Lower leg skin (tissue), 4 donors: ENCODE data around the gene TRIM28. TPM values are rescaled to one million over a fixed set of nuclear protein-coding genes. Genes with fewer than 3 reads are reported as not detected.

Experiments
- DNase-seq, 2 donors: peaks; one replicate each; pipeline ENCODE4 v3.0.0-alpha.2; 2019; ENCODE audit warnings: low spot score in 2 of 2
- H3K4me3 ChIP-seq: fragments of 200-600 bp; sonication (generic); 2 replicates; pipeline ENCODE4 v1.5.1; 2017; ENCODE audit warnings: mild to moderate bottlenecking, low read depth; ENCODE audit not compliant: poor library complexity, severe bottlenecking
- POLR2A ChIP-seq, 2 donors: fragments of 450-650 bp; IDR thresholded peaks; one replicate each; pipeline ENCODE4 v1.6.1; 2016 to 2017; ENCODE audit warnings: antibody characterized with exemption in 2 of 2, mild to moderate bottlenecking in 1 of 2, moderate library complexity in 1 of 2
- WGBS, 2 donors: methylation state at CpG; one replicate each; pipeline ENCODE4 v1.1.5; 2018; 5-methylcytosine and 5-hydroxymethylcytosine counted together
- intact Hi-C: fragments of 100-400 bp; cut with DNase I; formaldehyde crosslinking; loops from one replicate; pipeline ENCODE4 v1.15.0; 2023; ENCODE audit warnings: low total_unique reads
- microRNA-seq, 2 donors: library from miRNA; unstranded; fragments of <30 nt; microRNA quantifications; one replicate each; pipeline ENCODE4, GENCODE V29; 2016; ENCODE audit warnings: borderline replicate concordance in 2 of 2, borderline number of aligned reads in 1 of 2
- total RNA-seq, 4 donors: library from RNA; depleted of rRNA; stranded (reverse); fragments of >200 nt; gene quantifications; one replicate each; pipeline ENCODE4 v1.1.0, GENCODE V29; 2016
- TF ChIP-seq, protein P1 (sequence below), 3 donors: fragments of 450-650 bp; IDR thresholded peaks; one replicate each; pipeline ENCODE4 v1.5.1; 2016; ENCODE audit warnings: antibody characterized with exemption in 3 of 3, mild to moderate bottlenecking in 3 of 3, moderate library complexity in 2 of 3

The TRIM28 gene
- total RNA-seq, 4 donors from 2014 or later: 225 to 412 (median 265) TPM

DNA sequence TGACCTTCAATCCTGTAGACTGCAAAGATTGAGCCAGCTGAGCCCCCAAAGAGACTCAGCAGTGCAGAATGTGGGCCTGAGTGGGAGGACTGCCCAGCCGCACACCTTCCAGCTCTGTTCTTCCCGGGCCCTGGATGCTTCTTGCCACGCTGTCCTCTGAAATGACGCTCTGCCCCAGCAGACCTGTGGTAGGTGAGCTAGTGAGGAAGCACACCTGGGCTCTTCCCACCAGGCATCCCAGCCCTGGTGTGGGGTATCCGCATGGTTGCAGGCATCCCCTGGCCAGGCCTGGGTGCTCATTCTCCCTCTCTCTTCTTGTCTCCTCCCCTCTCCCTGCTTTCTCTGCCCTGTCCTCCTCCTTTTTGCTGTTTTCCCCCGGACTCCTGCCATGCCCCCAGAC, 39.1 kb downstream of the TRIM28 start:
- 90 to 96% methylated on average over 6 of the region's 6 CpGs for WGBS, 2 donors
- no peak for DNase-seq
- H3K4me3 ChIP-seq: no peak overlapping the region
- intact Hi-C loops: no loop called here
- TF ChIP-seq POLR2A (IDR thresholded peaks at IDR 0.05): no peak
- TF ChIP-seq, protein P1, sequence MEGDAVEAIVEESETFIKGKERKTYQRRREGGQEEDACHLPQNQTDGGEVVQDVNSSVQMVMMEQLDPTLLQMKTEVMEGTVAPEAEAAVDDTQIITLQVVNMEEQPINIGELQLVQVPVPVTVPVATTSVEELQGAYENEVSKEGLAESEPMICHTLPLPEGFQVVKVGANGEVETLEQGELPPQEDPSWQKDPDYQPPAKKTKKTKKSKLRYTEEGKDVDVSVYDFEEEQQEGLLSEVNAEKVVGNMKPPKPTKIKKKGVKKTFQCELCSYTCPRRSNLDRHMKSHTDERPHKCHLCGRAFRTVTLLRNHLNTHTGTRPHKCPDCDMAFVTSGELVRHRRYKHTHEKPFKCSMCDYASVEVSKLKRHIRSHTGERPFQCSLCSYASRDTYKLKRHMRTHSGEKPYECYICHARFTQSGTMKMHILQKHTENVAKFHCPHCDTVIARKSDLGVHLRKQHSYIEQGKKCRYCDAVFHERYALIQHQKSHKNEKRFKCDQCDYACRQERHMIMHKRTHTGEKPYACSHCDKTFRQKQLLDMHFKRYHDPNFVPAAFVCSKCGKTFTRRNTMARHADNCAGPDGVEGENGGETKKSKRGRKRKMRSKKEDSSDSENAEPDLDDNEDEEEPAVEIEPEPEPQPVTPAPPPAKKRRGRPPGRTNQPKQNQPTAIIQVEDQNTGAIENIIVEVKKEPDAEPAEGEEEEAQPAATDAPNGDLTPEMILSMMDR (IDR thresholded peaks at IDR 0.05): no peak

DNA sequence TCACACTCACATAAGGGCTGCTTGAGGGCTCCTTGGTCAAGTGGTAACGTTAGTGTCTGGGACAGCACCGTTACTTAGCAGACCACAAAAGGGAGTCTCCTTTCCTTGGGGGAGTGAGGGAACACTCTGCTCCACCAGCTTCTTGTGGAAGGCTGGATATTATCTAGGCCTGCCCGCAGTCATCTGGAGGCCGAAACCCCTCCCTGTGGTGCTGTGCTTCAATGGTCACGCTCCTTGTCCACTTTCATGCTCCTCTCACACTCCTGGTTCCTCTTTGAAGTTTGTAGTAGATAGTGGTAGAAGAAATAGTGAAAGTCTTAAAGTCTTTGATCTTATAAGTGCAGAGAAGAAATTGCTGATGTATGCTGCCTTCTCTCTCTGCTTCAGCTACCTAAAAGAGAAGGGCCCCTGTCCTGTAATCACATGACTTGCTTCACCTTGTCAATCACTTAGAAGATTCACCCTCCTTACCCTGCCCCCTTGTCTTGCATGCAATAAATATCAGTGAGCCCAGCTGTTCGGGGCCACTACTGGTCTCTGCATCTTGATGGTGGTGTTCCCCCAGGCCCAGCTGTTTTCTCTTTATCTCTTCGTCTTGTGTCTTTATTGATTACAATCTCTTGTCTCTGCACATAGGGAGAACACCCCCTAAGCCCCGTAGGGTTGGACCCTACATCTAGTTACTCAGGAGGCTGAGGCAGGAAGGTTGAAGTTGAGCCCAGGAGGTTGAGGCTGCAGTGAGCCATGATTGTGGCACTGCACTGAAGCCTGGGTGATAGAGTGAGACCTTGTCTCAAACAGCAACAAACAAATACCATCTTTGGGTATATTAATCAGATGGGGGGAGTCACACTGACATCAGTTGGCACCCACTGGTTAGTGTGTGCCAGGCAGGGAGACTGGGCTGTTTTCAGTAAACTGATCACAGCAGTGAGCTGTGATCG, 40.9 kb downstream of the TRIM28 start:
- no peak for DNase-seq
- intact Hi-C loops: no loop called here
- WGBS, 2 donors: 82 to 86% methylated on average over 8 to 9 of the region's 9 CpGs
- H3K4me3 ChIP-seq: no peak overlapping the region
- TF ChIP-seq, protein P1 (IDR thresholded peaks at IDR 0.05): no peak
- no peak for TF ChIP-seq POLR2A (IDR thresholded peaks at IDR 0.05)

DNA sequence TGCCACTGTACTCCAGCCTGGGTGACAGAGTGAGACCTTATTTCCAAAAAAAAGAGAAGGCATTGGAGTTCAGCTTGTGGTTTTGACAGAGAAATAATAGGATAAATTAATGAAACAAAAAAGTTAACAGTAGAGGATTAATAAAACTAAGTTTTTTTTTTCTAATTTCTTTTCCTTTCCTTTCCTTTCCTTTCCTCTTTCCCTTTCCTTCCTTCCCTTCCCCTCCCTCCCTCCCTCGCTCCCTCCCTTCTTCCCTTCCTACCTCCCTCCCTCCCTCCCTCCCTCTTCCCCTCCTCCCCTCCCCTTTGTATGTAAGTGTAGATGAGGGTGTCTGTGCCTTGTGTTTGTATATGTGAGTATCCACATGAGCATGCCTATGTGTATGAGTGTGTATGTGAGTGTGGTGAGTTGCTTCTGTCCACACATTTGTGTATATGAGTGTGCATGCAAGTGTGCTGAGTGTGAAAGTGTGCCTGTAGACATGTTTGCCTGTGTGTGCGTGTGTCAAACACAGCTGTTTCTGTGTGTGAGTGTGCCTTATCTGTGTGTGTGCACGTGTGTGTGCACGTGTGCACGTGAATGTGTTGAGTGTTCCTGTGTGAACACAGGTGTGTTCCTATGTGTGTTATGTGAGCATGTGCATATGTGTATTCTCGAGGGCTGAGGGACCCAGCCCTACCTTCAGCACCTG, 41.7 kb downstream of the TRIM28 start:
- WGBS, 2 donors: 71 to 83% methylated on average over 6 of the region's 6 CpGs
- intact Hi-C loops: no loop called here
- TF ChIP-seq, protein P1 (IDR thresholded peaks at IDR 0.05): no peak
- TF ChIP-seq POLR2A (IDR thresholded peaks at IDR 0.05): no peak
- DNase-seq: no peak
- no peak overlapping the region for H3K4me3 ChIP-seq

DNA sequence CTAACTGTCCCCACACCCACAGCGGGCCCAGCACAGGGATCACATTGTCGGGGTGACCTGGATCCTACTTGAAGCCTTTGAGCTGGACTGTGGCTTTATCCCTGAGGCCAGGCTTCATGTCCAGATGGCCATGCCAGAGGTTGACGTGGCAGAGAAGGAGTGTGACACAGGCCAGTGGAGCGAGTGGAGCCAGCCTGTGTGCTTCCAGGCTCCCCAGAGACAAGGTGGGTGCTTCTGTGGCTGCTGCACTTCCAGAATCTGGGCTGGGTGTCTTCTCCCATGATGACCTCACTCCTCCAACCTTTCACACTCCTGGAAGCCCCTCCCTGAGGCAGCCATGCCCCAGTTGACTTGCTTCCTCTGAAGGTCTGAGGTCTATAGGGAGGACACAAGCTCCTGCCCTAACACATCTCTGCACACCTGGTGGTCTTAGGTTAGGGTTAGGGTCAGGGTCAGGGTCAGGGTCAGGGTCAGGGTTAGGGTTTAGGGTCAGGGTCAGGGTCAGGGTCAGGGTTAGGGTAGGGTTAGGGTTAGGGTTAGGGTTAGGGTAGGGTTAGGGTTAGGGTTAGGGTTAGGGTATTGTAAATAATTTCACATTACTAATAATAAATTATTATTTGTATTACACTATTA, 42.4 kb downstream of the TRIM28 start:
- intact Hi-C loops: no loop called here
- TF ChIP-seq, protein P1 (IDR thresholded peaks at IDR 0.05): no peak
- TF ChIP-seq POLR2A (IDR thresholded peaks at IDR 0.05): no peak
- no peak overlapping the region for H3K4me3 ChIP-seq
- no peak for DNase-seq
- 79 to 94% methylated on average over 4 of the region's 4 CpGs for WGBS, 2 donors

Small RNA genes lying within 50 kb of the gene (microRNA-seq; reads per million reads assigned to microRNA genes)
- 0 to 0.57 reads per million in 2 donors for gene MIR6807

Other genes starting within 250 kb of the TRIM28 start
- gene ERVK3-1, start 238.7 kb upstream of the TRIM28 start, total RNA-seq: 10 to 100 TPM; 23.3 to 50.1 (median 33.4) TPM
- 1 to 10 TPM; 4.8 to 7.7 (median 5.4) TPM for gene ZSCAN22, start 217.1 kb upstream of the TRIM28 start, total RNA-seq
- 10 to 100 TPM in 2 of 4 donors, 1 to 10 TPM in 2; 4.8 to 16.8 (median 9.2) TPM for gene A1BG, start 190.6 kb upstream of the TRIM28 start, total RNA-seq
- 1 to 10 TPM; 1.4 to 3.1 (median 1.5) TPM for gene ZNF497, start 181.3 kb upstream of the TRIM28 start, total RNA-seq
- gene ZNF837, start 163.0 kb upstream of the TRIM28 start, total RNA-seq: 10 to 100 TPM in 2 of 4 donors, 1 to 10 TPM in 2; 4.7 to 12.0 (median 8.5) TPM
- 1,000 to 10,000 TPM; 1,758 to 2,840 (median 2,497) TPM for gene RPS5, start 156.8 kb upstream of the TRIM28 start, total RNA-seq
- 10 to 100 TPM; 30.4 to 62.7 (median 42.7) TPM for gene RNF225, start 148.4 kb upstream of the TRIM28 start, total RNA-seq
- gene ZNF584, start 135.4 kb upstream of the TRIM28 start, total RNA-seq: 10 to 100 TPM; 16.9 to 28.6 (median 23.4) TPM
- 1 to 10 TPM; 2.2 to 4.5 (median 2.8) TPM for gene ZNF132, start 103.9 kb upstream of the TRIM28 start, total RNA-seq
- gene ZNF324B, start 92.4 kb upstream of the TRIM28 start, total RNA-seq: 10 to 100 TPM; 15.4 to 21.2 (median 16.6) TPM
- gene ZNF324, start 77.0 kb upstream of the TRIM28 start, total RNA-seq: 10 to 100 TPM; 23.3 to 32.0 (median 29.4) TPM
- 10 to 100 TPM; 14.7 to 29.8 (median 22.8) TPM for gene ZNF446, start 67.7 kb upstream of the TRIM28 start, total RNA-seq
- gene SLC27A5, start 32.1 kb upstream of the TRIM28 start, total RNA-seq: 10 to 100 TPM in 1 of 4 donors, 1 to 10 TPM in 3; 4.8 to 11.7 (median 8.1) TPM
- 10 to 100 TPM; 13.3 to 30.5 (median 18.4) TPM for gene ZBTB45, start 24.3 kb upstream of the TRIM28 start, total RNA-seq
- gene CHMP2A, start 11.0 kb downstream of the TRIM28 start, total RNA-seq: 100 to 1,000 TPM; 104 to 129 (median 118) TPM
- gene UBE2M, start 14.5 kb downstream of the TRIM28 start, total RNA-seq: 10 to 100 TPM; 14.8 to 37.0 (median 23.6) TPM
- 10 to 100 TPM; 14.8 to 34.7 (median 27.6) TPM for gene MZF1, start 29.3 kb downstream of the TRIM28 start, total RNA-seq